HG03442 (cell line): ENCODE results near the gene SNX8.

Source experiments
- ATAC-seq: cut with Tn5 transposase; IDR thresholded peaks from one replicate; pipeline ENCODE4 v1.9.1; 2021; ENCODE audit warnings: mild to moderate bottlenecking, moderate library complexity; ENCODE audit not compliant: unreplicated experiment

The SNX8 gene

DNA sequence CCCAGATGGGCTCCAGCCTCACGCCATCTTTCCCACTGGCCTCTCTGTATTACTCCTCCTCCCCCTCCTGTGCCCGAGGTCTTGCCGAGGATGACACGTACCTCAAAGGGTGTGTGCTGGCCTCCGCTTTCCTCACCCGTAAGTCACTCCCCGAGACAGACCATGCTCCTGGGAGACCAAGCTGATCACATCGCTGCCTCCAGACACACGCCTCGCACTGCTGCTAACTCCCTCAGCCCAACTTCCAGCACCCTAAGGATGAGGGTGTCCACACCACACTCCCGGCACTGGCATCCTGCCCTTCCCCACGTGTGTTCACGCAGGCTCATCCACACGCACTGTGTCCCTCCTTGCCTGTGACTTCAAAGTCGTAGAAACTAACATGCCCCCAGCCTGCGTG, 105.5 kb downstream of the SNX8 start:
- ATAC-seq = no peak

DNA sequence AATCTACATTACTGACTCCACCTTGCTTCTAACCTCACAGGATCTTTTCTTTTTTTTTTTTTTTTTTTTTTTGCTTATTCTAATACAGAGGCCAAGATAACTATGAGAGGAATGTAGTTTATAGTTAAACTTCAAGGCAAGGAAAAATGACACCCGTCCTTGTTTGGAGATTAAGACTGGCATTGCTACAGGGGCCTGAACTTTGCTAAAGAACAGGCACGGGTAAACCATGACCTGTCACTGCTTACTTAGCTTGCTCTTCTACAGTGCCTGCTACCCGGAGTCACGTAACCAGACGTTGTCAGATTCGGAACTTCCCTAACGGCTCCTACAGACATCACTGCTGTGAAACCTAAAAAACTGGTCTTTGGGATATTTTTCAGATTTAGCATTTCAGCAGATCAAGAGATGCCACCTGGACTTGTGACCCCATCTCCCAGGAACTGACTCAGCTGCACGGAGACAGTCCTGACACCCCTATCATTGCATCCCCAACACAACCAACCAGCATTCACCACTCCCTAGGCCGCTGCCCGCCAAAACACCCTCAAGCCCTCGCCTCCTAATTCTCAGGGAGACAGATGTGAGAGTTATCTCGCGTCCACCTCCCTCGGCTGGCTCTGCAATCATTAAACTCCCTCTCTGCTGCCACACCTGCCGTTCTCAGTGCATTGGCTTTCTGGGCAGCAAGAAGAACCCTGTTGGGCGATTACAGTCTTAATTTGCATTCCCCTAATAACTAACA, 109.0 kb downstream of the SNX8 start:
- ATAC-seq = no peak

DNA sequence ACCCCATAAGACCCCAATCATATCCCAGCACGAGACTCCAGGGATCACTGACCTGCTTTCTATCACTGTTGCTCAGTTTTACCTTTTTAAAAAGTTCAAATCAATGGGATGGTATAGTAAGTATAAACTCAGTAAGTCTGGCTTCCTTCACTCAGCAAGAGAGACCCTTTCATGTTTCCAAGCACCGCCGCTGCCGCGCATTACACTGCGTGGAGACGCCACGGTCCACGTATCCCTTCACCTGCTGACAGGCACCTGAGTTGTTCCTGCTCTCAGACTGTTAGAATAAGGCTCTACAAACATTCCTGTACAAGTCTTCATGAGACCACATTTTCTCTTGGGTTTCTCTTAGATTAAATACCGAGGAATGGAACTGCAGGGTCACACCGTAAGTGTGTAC, 109.8 kb downstream of the SNX8 start:
- no peak for ATAC-seq

DNA sequence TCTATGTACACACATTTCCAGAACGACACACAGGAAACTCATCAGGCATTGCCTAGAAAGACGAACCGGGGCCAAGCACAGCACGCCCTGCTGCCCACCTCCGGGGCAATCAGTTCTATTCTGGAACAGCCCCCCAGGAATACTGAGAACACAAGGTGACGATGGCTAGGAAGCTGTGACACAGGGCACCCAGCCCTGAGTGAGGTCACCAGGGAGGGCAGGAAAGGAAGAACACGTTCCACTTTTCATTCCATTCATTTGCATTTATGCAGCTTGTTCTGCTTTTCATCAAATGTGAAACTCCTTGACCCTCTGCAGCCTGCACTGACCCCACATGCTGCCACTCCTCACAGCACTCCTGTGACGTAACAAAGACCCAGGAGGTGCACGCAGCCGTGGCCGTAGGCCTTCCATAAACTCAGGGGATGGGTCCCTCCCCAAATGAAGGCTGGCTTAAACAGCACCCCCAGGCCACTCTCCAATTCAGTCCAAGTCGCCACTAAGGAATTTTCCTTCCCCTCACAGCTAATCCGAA, 110.4 kb downstream of the SNX8 start:
- ATAC-seq = no peak

DNA sequence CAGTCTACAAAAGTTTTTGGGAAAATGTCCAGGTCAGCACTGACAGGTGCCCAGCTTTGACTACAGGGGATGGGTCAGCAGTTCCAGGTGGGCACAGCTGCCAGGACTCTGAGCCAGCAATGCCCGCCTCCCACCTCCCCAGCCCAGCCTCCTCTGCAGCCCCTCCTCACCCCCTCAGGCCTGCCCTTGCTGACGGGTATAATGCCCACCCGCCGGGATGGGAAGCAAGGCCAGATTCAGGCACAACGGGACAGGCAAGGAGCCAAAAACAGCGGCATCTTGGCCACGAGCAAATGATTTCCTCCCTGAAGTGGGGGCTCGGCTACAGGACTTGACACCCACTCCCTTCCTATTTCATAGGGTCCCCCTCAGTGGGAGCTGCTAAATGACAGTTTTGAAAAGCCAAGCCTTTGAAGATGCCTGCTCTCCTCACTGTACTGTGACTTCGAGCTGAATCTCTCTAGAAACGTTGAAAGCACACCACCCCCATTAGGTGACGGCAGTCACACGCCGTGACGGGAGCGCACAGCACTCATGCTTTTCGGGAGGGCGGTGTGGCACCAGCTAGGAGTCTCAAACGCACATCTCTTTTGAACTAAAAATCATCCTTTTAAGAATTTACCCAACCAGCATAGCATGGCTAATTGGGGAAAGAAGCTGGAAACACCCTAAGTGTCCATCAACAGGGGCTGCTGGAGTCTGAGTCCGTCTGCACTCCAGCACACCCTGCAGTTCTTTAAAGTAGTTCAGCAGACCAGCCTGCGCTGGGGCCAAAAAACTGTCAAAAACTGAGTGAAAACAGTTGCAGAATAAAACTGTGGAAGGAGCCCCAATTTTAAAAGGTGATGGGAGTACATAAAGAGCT, 111.1 kb downstream of the SNX8 start:
- ATAC-seq = no peak

DNA sequence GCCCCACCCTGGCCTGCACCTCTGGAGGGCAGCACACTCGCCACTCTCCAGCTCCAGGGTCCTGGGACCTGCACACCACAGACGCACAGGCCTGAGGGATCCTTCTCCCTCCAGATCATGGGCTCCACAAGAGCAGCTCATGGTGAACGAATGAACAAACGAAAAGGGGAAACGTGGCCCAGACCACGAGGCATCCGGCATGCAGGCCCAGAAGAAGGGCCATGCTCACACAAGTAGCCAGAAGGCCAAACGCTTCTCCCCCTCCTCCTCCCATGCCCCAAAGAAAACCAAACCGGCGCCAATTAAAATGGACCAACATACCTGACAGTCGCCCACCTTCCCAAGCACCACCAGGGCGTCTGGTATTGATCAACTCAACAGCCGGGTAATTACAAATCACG, 111.9 kb downstream of the SNX8 start:
- no peak for ATAC-seq
